NCI-H2029 (cell line): ENCODE measurements around the gene TAAR6.
"Not testable (repeated sequence)": the region's sequence is repeated elsewhere in the genome, so short reads cannot be mapped to it uniquely, and the experiment has no call there.

ENCODE experiments used
- DNase-seq: peaks from one replicate; lab custom pipeline; 2025; lab: John Stamatoyannopoulos, UW

TAAR6 gene

DNA sequence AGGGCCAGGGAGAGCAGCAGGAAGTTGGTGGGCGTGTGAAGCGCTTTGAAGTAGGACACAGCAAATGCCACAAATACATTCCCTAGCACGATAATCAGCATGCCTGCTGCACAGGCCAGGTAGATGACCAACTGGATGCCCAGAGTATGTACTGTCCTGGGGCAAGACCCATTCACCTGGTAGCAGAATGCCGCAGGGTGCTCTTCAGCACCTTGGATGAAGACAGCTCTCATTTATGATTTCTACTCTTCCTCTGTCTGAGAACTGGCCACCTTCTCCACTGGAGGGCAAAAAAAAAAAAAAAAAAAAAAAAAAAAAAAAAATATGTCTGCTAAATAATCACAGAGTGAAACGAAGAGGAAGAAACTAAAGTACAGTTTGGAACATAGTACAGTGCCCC is 19.3 kb downstream of the TAAR6 start, which contains the start of gene TAAR5:
Gene TAAR5, minus strand, starts transcription at position 288 of the 400 bp plus-strand sequence. Its CDS starts 55 bp downstream, at position 233.
- no peak for DNase-seq

DNA sequence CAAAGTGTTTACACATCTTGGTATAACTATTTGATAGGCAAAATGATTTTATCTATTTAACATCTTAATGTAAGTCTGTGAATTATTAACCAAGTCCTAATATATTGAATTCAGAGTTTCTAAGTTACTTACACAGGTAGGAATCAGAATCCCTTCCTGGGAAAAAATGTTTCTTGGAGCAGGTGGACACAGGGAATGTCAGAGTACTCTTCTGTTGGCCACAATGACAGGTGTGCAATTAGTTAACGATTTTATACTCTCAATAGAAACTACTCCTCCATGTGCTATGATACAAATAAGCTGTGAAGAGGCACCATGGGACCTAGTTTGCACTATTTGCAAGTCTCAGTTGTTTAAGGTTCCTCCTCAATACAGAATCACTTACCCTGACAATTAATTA is 20.2 kb downstream of the TAAR6 start:
- no peak for DNase-seq

DNA sequence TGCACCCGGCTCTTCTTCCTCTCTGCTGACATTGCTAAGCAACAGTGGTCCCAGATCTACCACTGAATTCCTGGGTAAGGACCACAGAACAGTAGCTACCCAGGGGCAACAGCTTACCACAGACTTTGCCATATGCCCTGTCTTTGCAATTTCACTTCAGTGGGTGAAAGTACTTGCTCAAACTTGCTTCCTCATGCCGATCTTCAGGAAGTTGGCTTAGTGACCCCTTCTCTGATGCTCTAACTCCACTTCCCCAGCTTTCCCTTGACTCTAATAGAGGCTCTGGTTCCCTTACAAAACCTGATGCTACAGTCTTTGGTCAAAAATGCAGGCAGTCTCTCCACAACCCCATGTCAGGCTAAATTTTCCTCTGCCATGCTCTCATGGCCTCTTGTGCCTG is 22.7 kb downstream of the TAAR6 start:
- no peak for DNase-seq

DNA sequence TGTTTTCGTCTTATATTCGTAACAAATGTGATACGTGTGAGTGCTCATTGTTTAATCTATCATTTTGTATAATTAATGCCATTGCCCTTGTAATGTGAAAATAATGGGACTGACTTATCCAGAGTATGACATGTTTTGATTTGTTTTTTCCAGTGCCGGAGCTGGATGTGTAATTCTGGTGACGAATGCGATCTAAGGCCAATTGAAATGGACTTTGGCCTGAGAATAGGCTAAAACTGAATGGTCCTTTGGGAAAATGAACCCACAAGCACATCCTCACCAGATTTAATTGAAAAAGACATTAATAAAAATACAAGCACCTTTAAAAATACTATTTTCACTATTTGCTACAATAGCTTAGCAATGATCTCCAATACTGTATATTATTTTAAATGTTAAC is 26.1 kb downstream of the TAAR6 start:
- DNase-seq, result no peak

- no peak for DNase-seq
Measured at GRCh38 chr6:132598473-132598872, 28.4 kb downstream of the TAAR6 start.

GRCh38 chr6:132600900-132601299 is 30.8 kb downstream of the TAAR6 start:
- not testable (repeated sequence) for DNase-seq

- DNase-seq, result no peak
Measured at GRCh38 chr6:132604635-132605152, 34.6 kb downstream of the TAAR6 start.

GRCh38 chr6:132607544-132608233 is 37.6 kb downstream of the TAAR6 start:
- no peak for DNase-seq

- no peak for DNase-seq
Measured at GRCh38 chr6:132611616-132612015, 41.5 kb downstream of the TAAR6 start.

DNA sequence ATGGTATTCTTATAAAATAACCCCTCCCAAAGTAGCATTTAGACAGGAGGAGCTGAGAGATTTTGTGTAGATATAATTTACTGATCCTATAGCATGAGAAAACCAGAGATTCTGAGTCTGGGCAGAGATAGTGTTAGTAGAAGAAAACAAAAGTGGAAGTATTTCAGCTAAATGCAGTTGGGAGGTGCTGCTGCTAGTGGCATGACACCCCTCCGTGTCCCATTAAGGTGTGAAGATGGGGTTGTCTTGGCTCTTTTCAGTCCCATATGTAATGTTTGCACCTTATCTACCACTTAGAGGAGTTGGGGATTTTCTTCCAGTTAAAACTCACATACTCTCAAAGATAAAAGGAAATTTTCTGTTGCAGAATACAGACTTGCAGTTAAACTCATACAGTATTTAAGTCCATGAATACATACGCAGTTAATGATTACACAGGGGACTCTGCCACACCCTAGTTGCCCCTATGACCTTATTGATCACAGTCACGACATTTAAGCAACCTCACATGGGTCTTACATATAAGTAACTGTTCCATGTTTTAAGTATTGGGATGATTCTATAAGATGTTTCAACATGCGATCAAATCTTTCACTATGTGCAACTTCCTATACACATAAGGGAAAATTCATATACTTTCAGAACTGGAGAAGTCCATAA is 42.5 kb downstream of the TAAR6 start:
- DNase-seq, result no peak

- DNase-seq, result no peak
Measured at GRCh38 chr6:132614554-132614953, 44.4 kb downstream of the TAAR6 start.

DNA sequence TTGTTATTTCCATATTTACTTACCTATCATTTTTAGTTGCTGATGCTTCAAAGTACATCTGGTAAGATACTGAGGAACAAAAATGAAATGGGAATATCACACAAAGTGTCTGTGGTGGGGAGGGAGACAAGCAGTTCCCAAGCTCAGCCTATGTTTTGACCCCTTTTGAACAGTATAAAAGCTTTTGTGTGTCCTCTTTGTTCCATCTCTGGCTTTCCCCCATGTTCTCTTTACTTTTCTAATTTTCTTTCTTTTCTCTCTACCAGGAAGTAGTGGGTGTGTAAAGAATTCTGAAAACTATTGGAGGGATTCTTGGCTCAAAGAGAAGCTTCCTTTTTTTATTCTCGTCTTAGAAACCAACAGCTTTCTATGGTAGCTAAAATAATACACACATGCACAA is 46.6 kb downstream of the TAAR6 start:
- no peak for DNase-seq
